A549 treated with AZD9567 at 1 μM for 4 hours (cell line): ENCODE data around the gene VRK3. TPM values are rescaled to one million over a fixed set of nuclear protein-coding genes. Genes with fewer than 3 reads are reported as not detected.

Experiments
- total RNA-seq: library from RNA; stranded (reverse); fragments of 200-300 nt; extraction: Qiagen RNA extraction; gene quantifications from 5 replicates; pipeline ENCODE4 v1.2.3, GENCODE V29; 2022; ENCODE audit not compliant: insufficient read depth

VRK3 gene
- total RNA-seq = 40.2 to 47.6 TPM (median 43.1 TPM) in 5 replicates

DNA sequence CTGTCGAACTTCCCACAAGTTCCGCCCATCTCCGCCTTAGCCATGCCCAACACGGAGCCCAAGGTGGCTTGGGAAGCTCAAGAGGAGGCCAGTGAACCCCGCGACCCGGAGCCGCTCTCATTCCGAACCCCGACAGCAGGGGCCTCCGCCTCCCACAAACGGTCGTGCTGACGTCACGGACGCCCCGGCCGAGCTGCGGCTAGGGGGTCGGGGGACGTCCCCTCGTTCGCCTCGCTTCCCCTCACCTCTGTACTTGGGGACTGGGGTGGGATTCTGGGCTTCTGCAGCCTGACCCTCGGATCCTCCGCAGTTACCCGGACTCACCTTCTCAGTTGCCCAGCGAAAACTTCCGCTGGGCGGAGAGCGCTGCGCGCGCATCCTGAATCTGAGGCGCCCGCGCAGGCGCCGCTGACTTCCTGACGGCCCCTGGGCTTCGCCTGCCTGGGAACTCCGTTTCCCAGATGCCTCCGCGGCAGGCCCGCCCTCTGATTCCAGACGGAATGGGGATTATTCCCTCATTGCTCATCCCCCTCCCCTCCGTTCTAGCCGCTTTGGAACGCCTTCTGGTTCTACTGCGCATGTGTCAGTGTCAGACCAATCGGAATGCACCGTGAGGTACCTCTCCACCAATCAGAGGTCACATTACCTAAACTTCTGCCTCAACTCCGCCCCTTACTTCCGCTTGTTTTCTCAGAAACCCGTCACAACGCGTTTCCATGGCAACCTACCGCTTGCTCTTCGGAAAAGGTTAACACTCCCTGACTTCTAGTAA lies at the start of gene VRK3:
Gene VRK3 (minus strand): TSS at position 351 of the 772 bp plus-strand sequence. CDS start 9,210 bp downstream, outside the sequence.

GRCh38 chr19:50025794-50026549 lies 800 bp upstream of the VRK3 start, which contains the start of gene ZNF473:
Gene ZNF473 (plus strand): TSS chr19:50026005. CDS start chr19:50031083, 5,078 bp downstream.

DNA sequence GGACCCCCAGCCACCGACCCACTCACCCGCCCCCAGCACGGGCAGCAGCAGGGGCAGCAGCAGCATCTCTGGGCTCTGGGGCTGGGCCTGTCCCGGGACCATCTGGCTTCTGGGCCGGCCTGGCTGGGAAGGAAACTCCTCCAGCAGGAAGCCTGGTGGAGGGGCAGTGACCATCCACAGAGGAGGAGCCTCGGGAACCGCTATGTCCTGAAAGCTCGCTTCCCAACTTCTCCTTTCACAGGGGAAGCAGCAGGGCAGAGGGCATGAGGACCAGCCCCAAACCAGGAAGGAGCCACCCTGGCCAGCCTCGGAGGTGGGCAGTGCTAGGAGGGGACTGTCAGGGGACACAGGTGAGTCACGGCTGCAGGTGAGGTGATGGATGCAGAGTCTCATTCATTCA lies 64.2 kb downstream of the VRK3 start, which contains the start of gene SIGLEC11:
Gene SIGLEC11 (minus strand): TSS at position 193 of the 400 bp plus-strand sequence. CDS start 91 bp downstream, at position 102.

DNA sequence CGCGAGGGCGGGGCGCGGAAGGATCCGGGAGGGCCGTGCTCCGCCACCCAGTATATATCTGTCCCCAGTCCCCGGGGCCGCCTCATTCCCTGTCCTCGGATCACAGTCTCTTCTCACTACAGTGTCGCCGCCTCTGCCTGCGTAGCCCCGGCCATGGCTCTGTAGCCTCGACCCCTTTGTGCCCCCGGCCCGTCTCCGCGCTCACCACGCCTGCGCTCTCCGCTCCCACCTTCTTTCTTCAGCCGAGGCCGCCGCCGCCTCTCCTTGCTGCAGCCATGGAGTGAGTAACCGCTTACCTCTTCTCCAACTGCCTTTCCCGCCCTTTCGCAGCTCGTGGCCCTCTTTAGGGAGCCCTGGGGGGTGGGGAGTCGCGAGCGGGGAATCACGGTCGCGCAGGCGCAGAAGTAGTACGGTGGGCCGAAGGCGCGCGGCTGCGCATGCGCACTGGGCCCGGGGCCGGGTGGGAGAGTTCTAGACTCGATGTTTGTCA lies 96.0 kb downstream of the VRK3 start, which contains the start of the genes ATF5 and NUP62:
Gene ATF5 (plus strand): TSS at position 85 of the 490 bp plus-strand sequence. CDS start 1,646 bp downstream, outside the sequence.
Gene NUP62 (minus strand): TSS at position 384 of the 490 bp plus-strand sequence. CDS start 19,697 bp downstream, outside the sequence.

Other genes starting within 250 kb of the VRK3 start
- 12.6 to 14.5 TPM (median 13.6 TPM) in 5 replicates for gene FUZ, start 212.1 kb downstream of the VRK3 start, total RNA-seq
- gene MED25, start 207.1 kb downstream of the VRK3 start, total RNA-seq = 57.3 to 69.4 TPM (median 66.8 TPM) in 5 replicates
- 114 to 153 TPM (median 145 TPM) in 5 replicates for gene PTOV1, start 174.2 kb downstream of the VRK3 start, total RNA-seq
- 17.3 to 59.3 TPM (median 55.7 TPM) in 5 replicates for gene PNKP, start 157.8 kb downstream of the VRK3 start, total RNA-seq
- 70.4 to 112 TPM (median 102 TPM) in 5 replicates for gene AKT1S1, start 148.0 kb downstream of the VRK3 start, total RNA-seq
- gene TBC1D17, start 147.7 kb downstream of the VRK3 start, total RNA-seq = 15.2 to 22.6 TPM (median 21.4 TPM) in 5 replicates
- 0.56 to 0.75 TPM (median 0.58 TPM) in 4 of 5 replicates, not detected in the other for gene IL4I1, start 128.5 kb downstream of the VRK3 start, total RNA-seq
- gene ATF5, start 96.2 kb downstream of the VRK3 start, total RNA-seq = 54.7 to 64.6 TPM (median 58.0 TPM) in 5 replicates
- 66.9 to 86.4 TPM (median 81.1 TPM) in 5 replicates for gene NUP62, start 95.9 kb downstream of the VRK3 start, total RNA-seq
- gene SIGLEC11, start 64.2 kb downstream of the VRK3 start, total RNA-seq = 0.03 TPM in 1 of 5 replicates, not detected in the others
- gene ZNF473, start 633 bp upstream of the VRK3 start, total RNA-seq = 7.4 to 10.0 TPM (median 9.7 TPM) in 5 replicates
- gene IZUMO2, start 137.9 kb upstream of the VRK3 start, total RNA-seq = not detected in 5 replicates
- 4.3 to 6.6 TPM (median 6.0 TPM) in 5 replicates for gene MYH14, start 178.2 kb upstream of the VRK3 start, total RNA-seq